GM23338 (cell line): ENCODE data around the gene NME5. TPM values are rescaled to one million over a fixed set of nuclear protein-coding genes. Genes with fewer than 3 reads are reported as not detected.

Experiments used
- ATAC-seq: fragments of 200-7000 bp; cut with Tn5 transposase; 3 replicates; pipeline ENCODE4 v1.9.1; 2020
- DNase-seq: peaks from one replicate; pipeline ENCODE4 v3.0.0-alpha.2; 2015; ENCODE audit warnings: low spot score
- H2AFZ ChIP-seq: fragments of 200-600 bp; sonication (generic); 2 replicates; pipeline ENCODE4 v1.8.0; 2016; ENCODE audit warnings: antibody characterized with exemption, mild to moderate bottlenecking, moderate library complexity
- H3F3A ChIP-seq: fragments of 200-600 bp; sonication (generic); replicated peaks from 2 replicates; pipeline ENCODE4 v1.8.0; 2017; ENCODE audit warnings: antibody characterized with exemption, mixed run types, low read depth
- H3K27ac ChIP-seq: fragments of 200-600 bp; sonication (generic); 2 replicates; pipeline ENCODE4 v1.6.1; 2016; ENCODE audit warnings: low read depth
- H3K27me3 ChIP-seq: fragments of 200-600 bp; sonication (generic); 2 replicates; pipeline ENCODE4 v1.8.0; 2016; ENCODE audit warnings: mild to moderate bottlenecking, mixed run types, moderate library complexity; ENCODE audit not compliant: insufficient read depth
- H3K36me3 ChIP-seq: fragments of 200-600 bp; sonication (generic); 2 replicates; pipeline ENCODE4 v1.8.0; 2016; ENCODE audit warnings: mild to moderate bottlenecking; ENCODE audit not compliant: insufficient read depth
- H3K4me1 ChIP-seq: fragments of 200-600 bp; sonication (generic); 2 replicates; pipeline ENCODE4 v1.8.0; 2016; ENCODE audit warnings: mild to moderate bottlenecking, moderate library complexity; ENCODE audit not compliant: insufficient read depth
- H3K4me2 ChIP-seq: fragments of 200-600 bp; sonication (generic); 2 replicates; pipeline ENCODE4 v1.7.1; 2017; ENCODE audit warnings: mixed run types
- H3K4me3 ChIP-seq: fragments of 200-600 bp; sonication (generic); 2 replicates; pipeline ENCODE4 v1.6.1; 2016; ENCODE audit warnings: mixed run types
- H3K79me2 ChIP-seq: fragments of 200-600 bp; sonication (generic); replicated peaks from 2 replicates; pipeline ENCODE4 v1.8.0; 2017; ENCODE audit warnings: mild to moderate bottlenecking; ENCODE audit not compliant: insufficient read depth
- H3K9me2 ChIP-seq: fragments of 200-600 bp; sonication (generic); 2 replicates; pipeline ENCODE4 v1.8.0; 2017; ENCODE audit not compliant: insufficient read depth
- H4K20me1 ChIP-seq: fragments of 200-600 bp; sonication (generic); replicated peaks from 2 replicates; pipeline ENCODE4 v1.8.0; 2017; ENCODE audit warnings: mild to moderate bottlenecking; ENCODE audit not compliant: insufficient read depth
- H3K27ac Mint-ChIP-seq: 2 replicates; pipeline ENCODE4 v1.8.0; 2020; ENCODE audit warnings: inconsistent platforms, mild to moderate bottlenecking, moderate library complexity, mixed read lengths
- H3K27me3 Mint-ChIP-seq: 3 replicates; pipeline ENCODE4 v1.8.0; 2022; ENCODE audit warnings: low read depth, mild to moderate bottlenecking, moderate library complexity, mixed read lengths, inconsistent platforms; ENCODE audit not compliant: insufficient read depth, poor library complexity
- H3K36me3 Mint-ChIP-seq: 3 replicates; pipeline ENCODE4 v1.8.0; 2021; ENCODE audit warnings: low read depth, mild to moderate bottlenecking, inconsistent platforms, moderate library complexity, mixed read lengths
- H3K4me1 Mint-ChIP-seq: 3 replicates; pipeline ENCODE4 v1.8.0; 2020; ENCODE audit warnings: mild to moderate bottlenecking, inconsistent platforms, mixed read lengths
- H3K4me3 Mint-ChIP-seq: 3 replicates; pipeline ENCODE4 v1.8.0; 2021; ENCODE audit warnings: moderate library complexity, mild to moderate bottlenecking, inconsistent platforms, mixed read lengths
- H3K9me3 Mint-ChIP-seq: 3 replicates; pipeline ENCODE4 v1.8.0; 2020; ENCODE audit warnings: moderate library complexity, mild to moderate bottlenecking, inconsistent platforms, mixed read lengths
- CREB1 ChIP-seq: fragments of 250-450 bp; sonication (Bioruptor Pico); IDR thresholded peaks from 2 replicates; pipeline ENCODE4 v1.5.0; 2020; ENCODE audit warnings: low read depth, mild to moderate bottlenecking, moderate library complexity
- CTCF ChIP-seq, 2 experiments: fragments of 200-600 bp in 1 of 2; sonication (generic) in 1 of 2; conservative IDR thresholded peaks; 2 replicates each; pipeline versions ENCODE4 v1.5.1 to v1.6.1; 2016 to 2017; ENCODE audit warnings: antibody characterized with exemption in 2 of 2, low read depth in 2 of 2, mild to moderate bottlenecking in 2 of 2, moderate library complexity in 1 of 2
- ETS1 ChIP-seq: IDR thresholded peaks from 2 replicates; pipeline ENCODE4 v1.6.1; 2016; ENCODE audit warnings: antibody characterized with exemption
- EZH2 ChIP-seq: fragments of 200-600 bp; sonication (generic); IDR thresholded peaks from one replicate; pipeline ENCODE4 v1.8.0; 2017; ENCODE audit warnings: antibody characterized with exemption, mild to moderate bottlenecking, low read depth; ENCODE audit not compliant: unreplicated experiment
- EZH2phosphoT487 ChIP-seq: fragments of 200-600 bp; sonication (generic); IDR thresholded peaks from one replicate; pipeline ENCODE4 v1.8.1; 2018; ENCODE audit warnings: antibody characterized with exemption; ENCODE audit not compliant: unreplicated experiment
- JUNB ChIP-seq: IDR thresholded peaks from one replicate; pipeline ENCODE4 v1.6.1; 2016; ENCODE audit warnings: antibody characterized with exemption; ENCODE audit not compliant: unreplicated experiment
- NANOG ChIP-seq: IDR thresholded peaks from 2 replicates; pipeline ENCODE4 v1.6.1; 2016; ENCODE audit warnings: antibody characterized with exemption, borderline replicate concordance
- POLR2AphosphoS5 ChIP-seq: IDR thresholded peaks from 2 replicates; pipeline ENCODE4 v1.6.1; 2016; ENCODE audit warnings: antibody characterized with exemption, low read depth
- REST ChIP-seq: IDR thresholded peaks from one replicate; pipeline ENCODE4 v1.6.1; 2018; ENCODE audit warnings: antibody characterized with exemption; ENCODE audit not compliant: unreplicated experiment
- STAT1 ChIP-seq: IDR thresholded peaks from one replicate; pipeline ENCODE4 v1.6.1; 2016; ENCODE audit warnings: antibody characterized with exemption; ENCODE audit not compliant: unreplicated experiment
- ZNF114 ChIP-seq: fragments of 250-450 bp; sonication (Bioruptor Pico); IDR thresholded peaks from 2 replicates; pipeline ENCODE4 v1.5.0; 2020; ENCODE audit warnings: mild to moderate bottlenecking, moderate library complexity
- ZNF331 ChIP-seq: fragments of 250-450 bp; sonication (Bioruptor Pico); IDR thresholded peaks from 2 replicates; pipeline ENCODE4 v1.5.0; 2020; ENCODE audit warnings: low read depth, mild to moderate bottlenecking, moderate library complexity
- ZNF462 ChIP-seq: fragments of 250-450 bp; sonication (Bioruptor Pico); IDR thresholded peaks from 2 replicates; pipeline ENCODE4 v1.5.0; 2020; ENCODE audit warnings: mild to moderate bottlenecking, moderate library complexity
- polyA plus RNA-seq: library from polyadenylated mRNA; unstranded; fragments of >200 nt; fragmentation: Nextera tagmentation; extraction: Ambion mirVana; gene quantifications from 2 replicates; pipeline ENCODE4 v1.2.1, GENCODE V29; 2016
- total RNA-seq: library from RNA; depleted of rRNA; stranded (reverse); fragments of >200 nt; shearing (Covaris generic); gene quantifications from 2 replicates; pipeline ENCODE4 v1.2.3, GENCODE V29; 2014

NME5 gene
- total and polyA plus RNA-seq, 2 experiments from 2014 or later, result 0.45 TPM; not detected in 1

- Histone ChIP-seq H3K4me3 (no peak overlapping the region), H3K4me1 (no peaks in the 10 kb centered on the region), H3K27me3 (no peaks in the 10 kb centered on the region), H3F3A (no peaks in the 10 kb centered on the region), H3K9me2 (no peaks in the 10 kb centered on the region), H3K4me2 (no peak overlapping the region), H3K79me2 (no peaks in the 10 kb centered on the region), H4K20me1 (peaks cover 26% of the 10 kb centered on the region), H2AFZ (no peak overlapping the region), H3K36me3 (peaks cover 91% of the 10 kb centered on the region), H3K27ac (no peak overlapping the region)
- H3K36me3 Mint-ChIP-seq, result peaks cover 88% of the 10 kb centered on the region
- TF ChIP-seq CTCF (conservative IDR thresholded peaks at IDR 0.05; ENCODE audit: low read depth in 2 of 2) (no peak), ZNF462 (CRISPR knock-in tag) (no peak), EZH2 (no peak), STAT1 (no peak), ETS1 (no peak), ZNF331 (no peak), REST (no peak), CREB1 (CRISPR knock-in tag) (no peak), JUNB (no peak), NANOG (no peak), EZH2phosphoT487 (no peak), POLR2AphosphoS5 (no peak), ZNF114 (CRISPR knock-in tag) (no peak)
- no peaks in the 10 kb centered on the region for H3K9me3 Mint-ChIP-seq
- ATAC-seq, result no peak
- H3K27me3 Mint-ChIP-seq, result no peaks in the 10 kb centered on the region
- H3K4me1 Mint-ChIP-seq, result no peaks in the 10 kb centered on the region
- DNase-seq, result no peak
- no peak overlapping the region for H3K27ac Mint-ChIP-seq
- no peak overlapping the region for H3K4me3 Mint-ChIP-seq
These were observed 29.9 kb upstream of the NME5 start for GRCh38 chr5:138169124-138169523.
